Keratinocyte (primary cell): ENCODE measurements around the gene ANO3.

Source experiments
- CTCF ChIP-seq, 3 experiments: IDR thresholded peaks in 1 of 3; conservative IDR thresholded peaks in 1 of 3; optimal IDR thresholded peaks in 1 of 3; 2 replicates in 2 of 3; 3 replicates in 1 of 3; pipeline versions ENCODE3 to v1.5.1; 2011; ENCODE audit warnings: low read length in 3 of 3, mild to moderate bottlenecking in 3 of 3, moderate library complexity in 2 of 3, control low read depth in 1 of 3, inconsistent platforms in 1 of 3; ENCODE audit not compliant: insufficient read depth in 2 of 3; ENCODE audit errors: extremely low read depth in 1 of 3
- EZH2 ChIP-seq: IDR thresholded peaks from one replicate; pipeline ENCODE4 v1.6.1; 2012; ENCODE audit warnings: inconsistent platforms, mild to moderate bottlenecking, low read length, moderate library complexity

GRCh38 chr11:26575946-26576345 is 244.0 kb downstream of the ANO3 start:
- TF ChIP-seq CTCF (optimal IDR thresholded peaks at IDR 0.05 in 1 of 3, IDR thresholded peaks at IDR 0.05 in 1 of 3, conservative IDR thresholded peaks at IDR 0.05 in 1 of 3; ENCODE audit: extremely low read depth in 1 of 3, insufficient read depth in 2 of 3, low read length in 3 of 3) (no peak), EZH2 (no peak)
